ENCODE results near the gene VWA3B.

VWA3B gene

DNA sequence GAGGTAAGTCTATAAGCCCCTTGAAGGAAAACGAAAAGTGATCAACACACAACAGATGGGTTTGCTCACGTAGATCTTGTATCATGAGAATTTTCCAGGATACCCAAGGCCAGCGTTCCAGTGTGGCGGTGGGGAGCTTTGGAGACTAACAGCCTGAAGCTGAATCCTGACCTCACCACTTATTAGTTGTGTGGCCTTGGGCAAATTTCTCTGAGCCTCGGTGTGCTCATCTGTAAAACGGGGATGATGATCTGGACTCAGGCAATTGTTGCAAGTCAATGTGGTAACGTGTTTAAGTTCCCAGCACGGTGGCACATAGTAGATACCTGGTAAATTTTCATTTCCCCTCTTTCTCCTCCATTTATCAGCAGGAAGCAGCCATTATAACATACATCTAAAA is 68.3 kb downstream of the VWA3B start:
- no peaks in the 10 kb centered on the region for H3K9me3 ChIP-seq (ENCODE audit: control insufficient read depth, low read length)
- H3K4me2 ChIP-seq (ENCODE audit: low read length) = no peak overlapping the region
- no peaks in the 10 kb centered on the region for H3K27me3 ChIP-seq (ENCODE audit: control insufficient read depth, insufficient read depth, low read length)
- H3K27ac ChIP-seq = no peak overlapping the region
- no peaks in the 10 kb centered on the region for H3K36me3 ChIP-seq (ENCODE audit: control insufficient read depth, insufficient read depth, low read length)
- no peaks in the 10 kb centered on the region for H3K79me2 ChIP-seq
- H2AFZ ChIP-seq = no peak overlapping the region
- no peak overlapping the region for H3K4me3 ChIP-seq (ENCODE audit: low read depth, low read length)
- TF ChIP-seq, protein P1, sequence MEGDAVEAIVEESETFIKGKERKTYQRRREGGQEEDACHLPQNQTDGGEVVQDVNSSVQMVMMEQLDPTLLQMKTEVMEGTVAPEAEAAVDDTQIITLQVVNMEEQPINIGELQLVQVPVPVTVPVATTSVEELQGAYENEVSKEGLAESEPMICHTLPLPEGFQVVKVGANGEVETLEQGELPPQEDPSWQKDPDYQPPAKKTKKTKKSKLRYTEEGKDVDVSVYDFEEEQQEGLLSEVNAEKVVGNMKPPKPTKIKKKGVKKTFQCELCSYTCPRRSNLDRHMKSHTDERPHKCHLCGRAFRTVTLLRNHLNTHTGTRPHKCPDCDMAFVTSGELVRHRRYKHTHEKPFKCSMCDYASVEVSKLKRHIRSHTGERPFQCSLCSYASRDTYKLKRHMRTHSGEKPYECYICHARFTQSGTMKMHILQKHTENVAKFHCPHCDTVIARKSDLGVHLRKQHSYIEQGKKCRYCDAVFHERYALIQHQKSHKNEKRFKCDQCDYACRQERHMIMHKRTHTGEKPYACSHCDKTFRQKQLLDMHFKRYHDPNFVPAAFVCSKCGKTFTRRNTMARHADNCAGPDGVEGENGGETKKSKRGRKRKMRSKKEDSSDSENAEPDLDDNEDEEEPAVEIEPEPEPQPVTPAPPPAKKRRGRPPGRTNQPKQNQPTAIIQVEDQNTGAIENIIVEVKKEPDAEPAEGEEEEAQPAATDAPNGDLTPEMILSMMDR (IDR thresholded peaks at IDR 0.05) = no peak
- H3K4me1 ChIP-seq = no peaks in the 10 kb centered on the region
- H3K9ac ChIP-seq = no peak overlapping the region

DNA sequence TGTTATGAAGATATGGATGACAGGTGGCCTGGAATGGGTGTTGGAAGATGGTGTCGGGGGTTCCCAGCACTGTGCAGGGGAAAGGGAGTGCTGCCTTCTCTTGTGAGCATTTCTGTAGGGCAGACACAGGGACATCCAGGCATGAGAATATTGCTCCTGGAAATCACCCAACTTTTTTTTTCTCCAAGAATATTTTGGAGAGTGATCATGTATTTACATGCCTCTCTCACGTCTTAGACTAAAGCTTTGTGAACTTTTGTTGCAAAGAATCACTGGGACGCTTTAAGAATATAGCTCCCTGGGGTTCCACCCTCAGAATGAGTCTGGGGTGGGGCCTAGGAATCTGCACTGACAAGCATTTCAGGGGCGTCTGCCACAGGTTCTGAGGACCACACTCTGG is 68.7 kb downstream of the VWA3B start:
- Histone ChIP-seq H3K4me2 (ENCODE audit: low read length) (no peak overlapping the region), H3K27me3 (ENCODE audit: control insufficient read depth, insufficient read depth, low read length) (no peaks in the 10 kb centered on the region), H3K9me3 (ENCODE audit: control insufficient read depth, low read length) (no peaks in the 10 kb centered on the region), H3K4me1 (no peaks in the 10 kb centered on the region), H3K27ac (no peak overlapping the region), H3K4me3 (ENCODE audit: low read depth, low read length) (no peak overlapping the region), H3K36me3 (ENCODE audit: control insufficient read depth, insufficient read depth, low read length) (no peaks in the 10 kb centered on the region), H3K79me2 (no peaks in the 10 kb centered on the region), H3K9ac (no peak overlapping the region), H2AFZ (no peak overlapping the region)
- TF ChIP-seq, protein P1 (IDR thresholded peaks at IDR 0.05) = no peak

DNA sequence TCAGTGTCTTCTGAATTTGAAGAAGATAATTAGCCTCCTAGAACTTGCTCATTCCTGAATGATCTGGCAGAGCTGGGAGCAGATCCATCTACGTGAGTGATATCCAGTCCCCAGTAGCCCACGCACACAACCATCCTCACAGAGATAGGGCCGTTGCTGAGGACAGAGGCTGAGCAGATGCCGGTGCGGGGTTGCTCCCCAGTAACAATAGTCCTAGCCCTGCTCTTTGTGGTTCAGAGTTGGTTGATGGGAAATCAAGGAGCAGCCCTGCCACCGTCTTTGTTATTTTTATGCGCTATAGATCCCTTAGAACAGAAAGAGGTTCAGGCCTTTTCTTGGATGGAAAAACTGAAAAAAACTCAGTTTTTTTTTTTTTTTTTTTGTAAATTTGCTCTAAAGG is 69.3 kb downstream of the VWA3B start:
- H3K4me2 ChIP-seq (ENCODE audit: low read length) = no peak overlapping the region
- H2AFZ ChIP-seq = no peak overlapping the region
- no peaks in the 10 kb centered on the region for H3K79me2 ChIP-seq
- no peaks in the 10 kb centered on the region for H3K9me3 ChIP-seq (ENCODE audit: control insufficient read depth, low read length)
- H3K4me3 ChIP-seq (ENCODE audit: low read depth, low read length) = no peak overlapping the region
- H3K27me3 ChIP-seq (ENCODE audit: control insufficient read depth, insufficient read depth, low read length) = no peaks in the 10 kb centered on the region
- H3K9ac ChIP-seq = no peak overlapping the region
- H3K27ac ChIP-seq = no peak overlapping the region
- TF ChIP-seq, protein P1 (IDR thresholded peaks at IDR 0.05) = no peak
- H3K4me1 ChIP-seq = no peaks in the 10 kb centered on the region
- no peaks in the 10 kb centered on the region for H3K36me3 ChIP-seq (ENCODE audit: control insufficient read depth, insufficient read depth, low read length)

DNA sequence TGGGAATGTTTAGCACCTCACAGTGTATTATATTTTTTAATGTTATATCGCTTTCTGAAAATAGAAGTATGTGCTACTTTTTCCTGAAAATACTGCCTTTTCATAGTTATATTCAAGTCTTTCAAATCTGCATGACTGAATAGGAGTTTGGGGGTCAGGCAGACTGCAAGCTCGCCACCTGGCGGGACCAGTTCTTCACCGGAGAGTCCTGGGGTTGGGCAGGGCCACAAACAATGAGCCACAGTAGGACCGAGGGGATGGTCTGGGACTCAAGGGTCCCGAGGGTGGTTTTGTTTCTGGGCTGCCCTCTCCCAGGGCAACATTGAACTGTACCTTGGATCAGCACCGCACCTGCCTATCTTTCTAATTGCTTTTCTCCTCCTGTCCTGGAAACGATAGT is 70.6 kb downstream of the VWA3B start:
- H3K79me2 ChIP-seq = no peaks in the 10 kb centered on the region
- H3K9me3 ChIP-seq (ENCODE audit: control insufficient read depth, low read length) = no peaks in the 10 kb centered on the region
- H3K4me1 ChIP-seq = no peaks in the 10 kb centered on the region
- no peak overlapping the region for H3K9ac ChIP-seq
- TF ChIP-seq, protein P1 (IDR thresholded peaks at IDR 0.05) = no peak
- no peak overlapping the region for H3K4me2 ChIP-seq (ENCODE audit: low read length)
- no peaks in the 10 kb centered on the region for H3K27me3 ChIP-seq (ENCODE audit: control insufficient read depth, insufficient read depth, low read length)
- H3K36me3 ChIP-seq (ENCODE audit: control insufficient read depth, insufficient read depth, low read length) = no peaks in the 10 kb centered on the region
- no peak overlapping the region for H2AFZ ChIP-seq
- no peak overlapping the region for H3K4me3 ChIP-seq (ENCODE audit: low read depth, low read length)
- H3K27ac ChIP-seq = no peak overlapping the region

DNA sequence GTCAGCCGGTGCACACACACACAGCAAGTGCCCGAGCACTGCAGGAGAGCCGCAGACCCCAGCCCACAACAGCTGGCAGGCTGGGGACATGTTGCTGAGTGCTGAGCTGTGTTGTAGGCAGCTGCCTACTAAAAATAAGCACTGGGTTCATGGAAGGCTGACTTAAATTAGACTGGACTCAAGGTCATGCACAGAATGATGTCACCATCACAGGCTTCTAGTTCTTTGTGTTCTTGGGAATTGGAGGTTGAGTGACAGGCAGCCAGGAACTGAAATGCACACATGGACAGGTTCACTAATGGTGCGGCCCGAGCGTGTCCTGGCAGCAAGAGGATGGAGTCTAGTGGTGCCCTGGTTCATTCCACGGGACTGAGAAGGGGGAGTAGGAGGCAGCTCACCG is 71.3 kb downstream of the VWA3B start:
- H3K27ac ChIP-seq = no peak overlapping the region
- no peaks in the 10 kb centered on the region for H3K79me2 ChIP-seq
- no peak overlapping the region for H2AFZ ChIP-seq
- no peaks in the 10 kb centered on the region for H3K9me3 ChIP-seq (ENCODE audit: control insufficient read depth, low read length)
- H3K36me3 ChIP-seq (ENCODE audit: control insufficient read depth, insufficient read depth, low read length) = no peaks in the 10 kb centered on the region
- no peaks in the 10 kb centered on the region for H3K4me1 ChIP-seq
- no peak overlapping the region for H3K9ac ChIP-seq
- H3K27me3 ChIP-seq (ENCODE audit: control insufficient read depth, insufficient read depth, low read length) = no peaks in the 10 kb centered on the region
- no peak overlapping the region for H3K4me2 ChIP-seq (ENCODE audit: low read length)
- no peak overlapping the region for H3K4me3 ChIP-seq (ENCODE audit: low read depth, low read length)
- TF ChIP-seq, protein P1 (IDR thresholded peaks at IDR 0.05) = no peak

Data from parathyroid adenoma (tissue), 2 donors.